TTC549 (cell line): Measurements from ENCODE around the gene GMPS.
"Not testable (repeated sequence)": the region's sequence is repeated elsewhere in the genome, so short reads cannot be mapped to it uniquely, and the experiment has no call there.

Experiments
- FAIRE-seq: peaks from 2 replicates; lab custom pipeline; 2012; peaks lifted over from hg19 to GRCh38; lab: Jason Lieb, UNC

The GMPS gene

DNA sequence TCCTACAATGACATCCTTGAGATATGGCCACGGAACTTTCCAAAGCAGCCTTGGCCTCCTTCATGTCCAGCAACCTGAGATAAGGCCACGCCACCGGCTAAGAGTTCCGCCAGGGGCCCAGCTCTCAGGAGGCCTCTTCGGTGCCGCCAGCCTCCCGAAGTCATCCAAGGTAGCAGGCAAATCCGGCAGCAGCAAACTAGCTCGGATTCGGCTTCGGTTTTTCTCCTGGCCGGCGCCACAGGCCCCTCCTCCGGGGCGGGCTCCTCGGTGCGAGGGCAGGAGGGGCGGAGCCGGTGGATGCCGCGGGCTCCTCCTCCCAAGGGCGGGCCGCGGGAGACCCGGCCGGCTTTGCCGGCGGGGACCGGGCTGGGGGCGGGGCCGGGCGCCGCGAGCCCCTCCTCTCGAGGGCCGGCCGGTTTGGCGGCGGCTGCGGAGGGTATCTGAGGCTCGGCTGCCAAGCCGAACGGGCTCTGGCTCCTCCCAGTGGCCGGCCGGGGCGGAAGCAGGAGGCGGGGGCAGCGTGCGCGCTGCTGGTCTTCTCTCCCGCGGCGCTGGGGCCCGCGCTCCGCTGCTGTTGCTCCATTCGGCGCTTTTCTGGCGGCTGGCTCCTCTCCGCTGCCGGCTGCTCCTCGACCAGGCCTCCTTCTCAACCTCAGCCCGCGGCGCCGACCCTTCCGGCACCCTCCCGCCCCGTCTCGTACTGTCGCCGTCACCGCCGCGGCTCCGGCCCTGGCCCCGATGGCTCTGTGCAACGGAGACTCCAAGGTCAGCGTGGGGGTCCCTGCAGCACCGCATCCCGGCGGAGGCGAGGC, at the start of gene GMPS:
GMPS (plus strand) TSS at position 518 of the 812 bp plus-strand sequence; CDS start at position 739, 221 bp downstream.
- no peak for FAIRE-seq

DNA sequence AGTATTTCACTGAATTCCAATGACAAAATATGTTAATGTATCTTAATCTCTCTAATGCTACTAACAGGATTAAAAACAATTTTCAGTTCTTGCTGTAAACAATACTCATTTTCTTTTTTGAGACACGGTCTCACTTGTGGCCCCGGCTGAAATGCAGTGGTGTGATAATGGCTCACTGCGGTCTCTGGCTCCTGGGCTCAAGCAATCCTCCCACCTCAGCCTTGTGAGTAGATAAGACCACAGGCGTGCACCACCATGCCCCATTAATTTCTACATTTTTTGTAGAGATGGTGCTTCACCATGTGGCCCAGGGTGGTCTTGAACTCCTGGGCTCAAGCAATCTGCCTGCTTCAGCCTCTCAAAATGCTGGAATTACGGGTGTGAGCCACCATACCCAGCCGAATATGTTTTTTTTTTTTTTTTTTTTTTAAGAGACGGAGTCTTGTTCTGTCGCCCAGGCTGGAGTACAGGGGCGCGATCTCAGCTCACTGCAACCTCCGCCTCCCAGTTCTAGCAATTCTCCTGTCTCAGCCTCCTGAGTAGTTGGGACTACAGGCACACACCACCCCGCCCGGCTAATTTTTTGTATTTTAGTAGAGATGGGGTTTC, 41.9 kb upstream of the GMPS start:
- FAIRE-seq, result not testable (repeated sequence)

DNA sequence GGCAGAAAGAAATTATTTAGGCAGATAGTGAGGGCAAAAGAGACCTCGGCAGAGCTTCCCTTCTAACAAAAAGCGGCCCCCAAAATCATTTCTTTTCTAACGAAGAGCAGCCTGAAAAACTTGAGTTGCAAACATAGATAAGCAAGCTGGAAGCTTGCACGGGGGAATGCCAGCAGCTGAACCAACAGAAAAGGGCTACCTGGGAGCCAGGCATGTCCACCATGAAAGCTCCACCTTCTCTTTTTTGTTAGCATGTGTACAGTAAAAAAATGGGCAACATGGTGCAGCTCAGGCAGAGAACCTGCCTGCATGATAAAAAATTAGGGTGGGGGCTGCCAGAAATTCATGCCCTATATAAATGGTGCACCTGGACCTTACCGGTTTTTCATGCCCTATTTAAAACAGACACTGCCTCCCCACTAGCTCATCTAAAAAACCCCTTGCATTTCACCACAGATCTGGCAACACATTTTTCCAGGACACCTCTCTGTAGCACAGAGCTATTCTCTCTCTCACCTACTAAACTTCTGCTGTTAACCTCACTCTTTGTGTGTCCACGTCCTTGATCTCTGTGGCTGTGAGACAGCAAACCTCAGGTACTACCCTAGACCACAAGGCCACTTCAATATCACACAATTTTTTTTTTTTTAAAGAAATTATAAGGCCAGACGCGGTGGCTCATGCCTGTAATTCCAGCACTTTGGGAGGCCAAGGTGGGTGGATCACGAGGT, 34.9 kb upstream of the GMPS start:
- no peak for FAIRE-seq

DNA sequence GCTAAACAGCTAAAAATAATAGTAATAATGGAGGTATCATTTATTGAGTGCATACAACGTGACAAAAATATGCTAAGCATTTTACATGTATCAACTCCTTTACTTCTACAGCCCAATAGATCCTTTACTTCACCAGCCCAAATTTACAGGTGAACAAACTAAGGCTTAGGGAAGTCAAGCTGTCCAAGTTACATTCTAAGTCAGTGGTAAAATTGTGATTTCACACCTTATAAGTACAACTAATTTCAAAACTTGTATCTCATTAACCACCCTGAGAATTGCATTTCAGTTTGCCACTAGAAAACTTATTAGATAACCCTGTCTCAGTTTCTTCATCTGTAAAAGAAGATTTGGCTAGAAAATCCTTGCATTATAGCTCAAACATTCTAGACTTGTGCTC, 26.9 kb upstream of the GMPS start:
- no peak for FAIRE-seq

DNA sequence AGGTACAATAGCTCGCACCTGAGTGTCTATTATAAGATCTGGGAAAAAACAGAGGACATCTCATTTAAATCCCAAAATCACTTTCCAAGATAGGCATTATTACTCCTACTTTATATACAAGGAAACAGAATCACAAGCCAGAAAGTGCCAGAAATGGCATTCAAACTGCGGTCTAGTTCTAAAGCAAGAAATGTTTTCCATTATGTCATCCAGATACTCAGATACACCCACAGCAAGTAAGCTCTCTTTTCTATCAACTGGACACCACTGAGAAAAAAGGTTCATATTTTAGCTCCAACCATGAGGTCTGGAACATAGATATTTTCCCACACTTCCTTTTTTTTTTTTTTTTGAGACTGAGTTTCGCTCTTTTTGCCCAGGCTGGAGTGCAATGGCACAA, 24.3 kb upstream of the GMPS start:
- no peak for FAIRE-seq

DNA sequence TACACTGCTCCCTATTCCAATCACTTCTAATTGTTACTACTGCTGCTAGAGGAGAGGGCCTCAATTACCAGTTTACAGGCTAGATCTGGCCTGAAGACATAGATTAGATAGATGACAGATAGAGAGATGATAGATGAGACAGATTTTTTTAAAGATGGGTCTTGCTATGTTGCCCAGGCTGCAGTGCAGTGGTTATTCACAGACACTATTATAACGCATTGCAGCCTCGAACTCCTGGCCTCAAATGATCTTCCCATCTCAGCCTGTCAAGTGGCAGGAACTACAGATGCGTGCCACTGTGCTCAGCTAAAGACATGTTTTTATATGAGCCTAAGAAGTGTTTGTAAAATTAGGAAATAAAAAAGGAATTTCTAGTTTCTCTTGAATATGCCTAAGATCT, 22.5 kb upstream of the GMPS start:
- no peak for FAIRE-seq

DNA sequence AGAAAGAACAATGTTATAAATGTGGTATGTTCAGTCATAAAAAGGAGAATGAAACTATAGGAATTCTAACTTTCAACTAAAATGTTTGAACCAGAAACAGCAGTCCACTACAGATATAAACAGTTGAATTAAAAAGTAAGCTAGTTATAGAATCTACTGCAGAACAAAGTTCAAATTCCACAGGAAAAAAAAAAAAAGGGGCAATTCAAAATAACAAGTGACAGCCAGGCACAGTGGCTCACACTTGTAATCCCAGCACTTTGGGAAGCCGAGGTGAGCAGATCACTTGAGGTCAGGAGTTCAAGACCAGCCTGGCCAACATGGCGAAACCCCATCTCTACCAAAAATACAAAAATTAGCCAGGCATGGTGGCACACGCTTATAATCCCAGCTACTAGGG, 21.0 kb upstream of the GMPS start:
- not testable (repeated sequence) for FAIRE-seq

DNA sequence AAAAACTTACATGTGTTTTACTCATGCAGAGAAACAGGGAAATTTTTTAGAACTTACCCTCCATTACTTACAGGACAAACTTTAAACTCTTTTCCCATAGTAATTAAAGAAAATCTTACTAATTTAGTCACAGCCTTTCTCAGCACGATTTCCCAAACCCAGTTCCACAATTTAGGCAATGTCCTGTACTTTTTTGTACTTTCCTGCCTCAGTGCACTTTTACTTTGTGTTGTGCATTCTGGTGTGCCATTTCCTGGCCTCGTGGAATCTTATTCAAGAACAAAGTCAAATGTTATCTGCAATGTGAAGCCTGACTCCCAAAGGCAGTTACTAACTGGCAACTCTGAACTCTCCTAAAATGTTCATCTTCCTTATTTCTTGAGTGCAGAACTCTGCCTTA, 18.1 kb upstream of the GMPS start:
- no peak for FAIRE-seq

DNA sequence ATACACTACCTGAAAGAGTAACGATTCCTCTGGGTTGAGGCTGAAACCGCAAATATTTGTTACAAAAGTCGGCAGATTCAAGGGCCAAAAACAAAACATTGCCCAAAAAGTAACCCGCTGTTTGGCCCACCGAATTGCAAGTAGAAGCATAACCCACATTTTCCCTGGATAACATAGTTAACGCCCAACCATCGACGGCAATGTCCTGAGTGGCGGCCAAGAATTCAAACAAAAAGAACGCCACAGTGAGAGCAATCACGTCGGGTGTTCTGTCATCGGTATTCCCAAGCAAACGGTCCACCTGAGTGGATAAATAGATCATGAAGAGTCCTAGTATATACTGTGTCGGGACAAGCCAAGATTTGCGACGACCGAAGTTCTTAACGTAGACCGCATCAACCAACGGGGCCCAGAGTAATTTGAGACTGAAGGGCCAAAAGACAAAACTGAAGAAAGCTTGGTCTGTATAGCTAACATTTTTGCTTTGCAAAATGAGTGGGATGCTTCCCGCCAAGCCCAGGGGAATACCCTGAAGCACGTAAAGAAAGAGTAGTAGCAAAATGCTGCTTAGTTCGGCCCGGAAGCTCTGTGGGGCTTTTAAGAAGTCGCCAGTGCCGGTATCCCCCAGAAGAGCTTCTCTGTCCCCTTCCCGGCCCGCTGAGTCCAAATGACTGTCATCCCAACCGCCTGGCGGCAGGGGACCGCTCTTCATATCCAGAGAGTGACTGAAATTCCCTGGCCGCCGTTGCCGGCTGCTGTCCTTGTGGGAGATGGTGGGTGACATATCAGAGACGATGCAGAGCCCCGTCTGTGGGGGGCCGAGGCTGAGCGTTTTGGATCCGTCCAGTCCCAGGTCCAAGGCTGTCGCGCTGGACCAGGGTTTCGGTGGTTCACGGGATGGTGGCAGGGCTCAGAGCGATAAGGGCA, 17.0 kb upstream of the GMPS start:
- no peak for FAIRE-seq

DNA sequence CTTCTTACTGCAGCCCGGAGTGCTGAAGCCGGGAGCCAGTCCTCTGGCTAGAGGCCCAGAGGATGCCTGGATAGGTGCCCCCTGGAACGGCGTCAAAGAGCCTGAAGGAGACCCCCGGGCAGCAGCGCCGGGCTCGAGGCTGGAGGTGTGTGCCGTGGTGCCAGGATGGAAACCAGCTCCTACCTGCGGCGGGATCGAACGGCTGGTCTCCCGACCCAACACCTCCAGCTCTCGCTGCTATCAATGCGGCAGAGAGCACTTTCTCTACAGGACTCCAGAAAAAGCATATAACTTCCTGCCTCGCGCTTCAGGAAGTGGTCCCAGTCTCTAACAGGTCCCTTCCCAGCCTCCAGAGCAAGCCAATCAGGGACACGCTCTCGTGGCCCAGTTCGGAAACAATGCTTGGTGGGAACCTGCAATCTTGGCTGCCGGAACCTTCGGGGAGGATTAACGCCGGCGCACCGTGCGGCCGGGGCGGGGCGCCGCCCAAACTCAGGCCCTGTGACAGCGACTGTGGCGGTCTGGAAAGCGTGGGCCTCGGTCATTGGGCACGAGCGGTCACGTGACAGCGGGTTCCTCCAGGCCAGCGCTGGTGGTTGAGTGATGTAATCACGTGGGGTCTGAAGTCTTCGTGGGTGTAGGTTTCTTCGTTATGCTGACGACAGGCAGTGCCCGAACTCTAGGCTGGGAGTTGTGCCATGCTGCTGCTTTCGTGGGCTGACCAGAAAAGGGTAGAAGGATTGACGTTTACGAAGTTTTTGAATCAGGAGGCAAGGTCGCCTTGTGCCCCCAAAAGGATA, 16.1 kb upstream of the GMPS start, which contains the start of gene SLC33A1:
SLC33A1 (minus strand) TSS at position 287 of the 800 bp plus-strand sequence. CDS start 430 bp downstream, outside the sequence.
- peak; percentile 90 for FAIRE-seq

DNA sequence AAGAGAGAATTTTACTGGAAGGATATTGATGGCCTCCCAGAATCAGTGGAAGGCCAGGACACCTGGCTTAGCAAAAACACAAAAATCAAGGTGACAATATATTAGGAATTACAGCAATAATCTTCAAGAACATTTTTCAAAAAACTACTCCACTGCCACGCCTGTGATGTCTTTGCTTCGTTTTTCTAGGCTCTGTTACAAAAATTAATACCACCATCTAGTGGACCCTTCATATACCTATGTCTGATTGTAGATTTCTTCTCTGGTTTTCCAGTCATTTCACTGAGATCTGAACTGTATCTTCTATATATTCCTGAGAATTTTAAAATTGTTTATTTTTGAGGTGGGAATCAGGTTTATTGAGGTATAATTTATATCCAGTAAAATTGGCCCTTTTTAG, 10.6 kb upstream of the GMPS start:
- FAIRE-seq, result peak; percentile 36

DNA sequence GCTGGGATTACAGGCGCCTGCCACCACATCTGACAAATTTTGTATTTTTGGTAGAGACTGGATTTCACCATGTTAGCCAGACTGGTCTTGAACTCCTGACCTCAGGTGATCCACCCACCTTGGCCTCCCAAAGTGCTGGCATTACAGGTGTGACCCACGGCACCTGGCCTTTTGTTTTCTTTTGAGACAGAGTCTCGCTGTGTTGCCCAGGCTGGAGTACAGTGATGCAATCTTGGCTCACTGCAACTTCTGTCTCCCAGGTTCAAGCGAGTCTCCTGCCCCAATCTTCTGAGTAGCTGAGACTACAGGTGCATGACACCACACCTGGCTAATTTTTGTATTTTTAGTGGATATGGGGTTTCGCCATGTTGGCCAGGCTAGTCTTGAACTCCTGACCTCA, 10.0 kb upstream of the GMPS start:
- not testable (repeated sequence) for FAIRE-seq

DNA sequence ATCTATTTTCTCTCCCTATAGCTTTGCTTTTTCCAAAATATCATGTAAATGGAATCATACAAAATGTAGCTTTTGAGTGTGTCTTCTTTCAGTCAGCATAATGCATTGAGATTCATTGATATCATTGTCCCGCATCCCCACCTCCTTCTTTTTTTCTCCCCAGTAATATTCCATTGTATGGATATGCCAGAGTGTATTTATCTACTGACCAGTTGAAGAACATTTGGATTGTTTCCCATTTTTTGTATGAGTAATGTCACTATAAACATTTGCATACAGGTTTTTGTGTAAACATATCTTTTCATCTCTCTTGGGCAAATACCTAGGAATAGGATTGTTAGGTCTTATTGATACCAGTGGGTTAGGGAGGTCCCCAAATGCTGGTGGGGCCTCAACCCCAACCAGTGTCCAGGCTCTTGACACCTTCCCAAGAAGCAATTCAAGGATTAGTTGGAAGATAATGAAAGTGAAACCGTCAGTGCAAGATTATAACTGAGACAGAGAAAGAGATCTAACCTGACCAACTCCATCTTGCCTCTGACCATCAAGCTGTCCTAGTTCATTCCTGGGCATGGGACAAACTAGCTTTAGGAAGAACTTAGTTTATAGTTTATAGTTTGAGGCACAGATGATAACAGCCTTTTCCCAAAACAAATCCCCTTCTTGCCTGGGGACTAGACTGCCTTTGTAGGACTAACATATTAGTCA, 8.8 kb upstream of the GMPS start:
- FAIRE-seq, result no peak

DNA sequence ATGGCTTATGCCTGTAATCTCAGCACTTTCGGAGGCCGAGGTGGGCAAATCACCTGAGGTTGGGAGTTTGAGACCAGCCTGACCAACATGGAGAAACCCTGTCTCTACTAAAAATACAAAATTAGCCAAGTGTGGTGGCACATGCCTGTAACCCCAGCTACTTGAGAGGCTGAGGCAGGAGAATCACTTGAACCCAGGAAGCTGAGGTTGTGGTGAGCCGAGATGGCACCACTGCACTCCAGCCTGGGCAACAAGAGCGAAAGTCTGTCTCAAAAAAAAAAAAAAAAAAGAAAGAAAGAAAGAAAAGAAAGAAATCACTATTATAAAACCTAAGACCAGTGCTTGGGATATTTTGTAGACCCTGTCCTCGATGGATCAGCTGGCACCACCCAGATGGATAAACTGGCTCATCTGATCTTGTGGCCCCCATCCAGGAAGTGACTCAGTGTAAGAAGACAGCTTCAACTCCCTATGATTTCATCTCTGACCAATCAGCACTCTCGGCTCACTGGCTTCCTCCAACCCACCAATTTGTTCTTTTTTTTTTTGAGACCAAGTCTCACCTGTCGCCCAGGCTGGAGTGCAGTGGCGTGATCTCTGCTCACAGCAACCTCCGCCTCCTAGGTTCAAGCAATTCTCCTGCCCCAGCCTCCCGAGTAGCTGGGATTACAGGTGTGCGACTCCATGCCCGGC, 8.0 kb upstream of the GMPS start:
- not testable (repeated sequence) for FAIRE-seq

DNA sequence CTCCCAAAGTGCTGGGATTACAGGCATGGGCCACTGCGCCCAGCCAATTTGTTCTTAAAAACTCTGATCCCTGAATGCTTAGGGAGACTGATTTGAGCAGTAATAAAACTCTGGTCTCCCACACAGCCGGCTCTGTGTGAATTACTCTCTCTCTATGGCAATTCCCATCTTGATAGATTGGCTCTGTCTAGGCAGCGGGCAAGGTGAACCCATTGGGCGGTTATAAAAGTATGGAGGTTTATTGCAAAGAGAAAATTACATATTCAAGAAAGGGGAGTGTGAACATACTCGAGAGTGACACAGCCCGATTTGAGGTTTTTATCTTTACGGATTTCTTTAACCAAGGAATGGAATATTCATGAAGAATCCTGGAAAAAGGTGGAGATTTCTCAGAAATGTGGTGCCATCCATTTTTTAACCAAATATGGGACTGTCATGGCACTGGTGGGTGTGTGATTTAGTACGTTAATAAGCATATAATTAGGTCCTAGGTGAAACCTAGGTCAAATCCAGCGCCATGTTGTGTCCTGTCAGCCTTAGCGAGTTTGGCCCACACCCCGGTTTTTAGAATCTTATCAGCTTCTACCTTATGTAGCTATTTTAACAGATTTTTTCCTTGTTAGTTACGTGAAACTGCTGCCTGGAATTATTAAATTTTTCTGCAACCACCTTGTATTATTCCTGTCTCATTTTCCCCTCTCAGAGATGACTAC, 7.2 kb upstream of the GMPS start:
- FAIRE-seq, result no peak

DNA sequence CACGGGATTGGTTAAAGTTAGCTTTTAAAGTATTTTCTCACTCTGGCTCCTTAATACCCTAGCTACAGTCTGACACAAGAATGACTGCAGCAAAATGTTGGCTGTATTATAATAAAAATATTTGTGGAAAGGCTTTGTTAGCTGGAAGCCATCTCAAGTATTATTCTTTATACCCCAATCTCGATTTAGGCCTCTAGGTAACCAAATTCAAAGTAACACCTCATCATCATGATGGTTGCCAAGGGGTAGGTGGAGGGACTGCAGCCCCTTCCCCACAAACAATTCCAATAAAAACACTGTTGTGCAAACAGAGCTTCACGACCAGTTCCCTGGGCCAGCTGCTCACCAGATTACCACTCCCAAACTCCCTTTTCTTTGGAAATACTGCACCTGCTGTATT, 759 bp upstream of the GMPS start:
- no peak for FAIRE-seq

DNA sequence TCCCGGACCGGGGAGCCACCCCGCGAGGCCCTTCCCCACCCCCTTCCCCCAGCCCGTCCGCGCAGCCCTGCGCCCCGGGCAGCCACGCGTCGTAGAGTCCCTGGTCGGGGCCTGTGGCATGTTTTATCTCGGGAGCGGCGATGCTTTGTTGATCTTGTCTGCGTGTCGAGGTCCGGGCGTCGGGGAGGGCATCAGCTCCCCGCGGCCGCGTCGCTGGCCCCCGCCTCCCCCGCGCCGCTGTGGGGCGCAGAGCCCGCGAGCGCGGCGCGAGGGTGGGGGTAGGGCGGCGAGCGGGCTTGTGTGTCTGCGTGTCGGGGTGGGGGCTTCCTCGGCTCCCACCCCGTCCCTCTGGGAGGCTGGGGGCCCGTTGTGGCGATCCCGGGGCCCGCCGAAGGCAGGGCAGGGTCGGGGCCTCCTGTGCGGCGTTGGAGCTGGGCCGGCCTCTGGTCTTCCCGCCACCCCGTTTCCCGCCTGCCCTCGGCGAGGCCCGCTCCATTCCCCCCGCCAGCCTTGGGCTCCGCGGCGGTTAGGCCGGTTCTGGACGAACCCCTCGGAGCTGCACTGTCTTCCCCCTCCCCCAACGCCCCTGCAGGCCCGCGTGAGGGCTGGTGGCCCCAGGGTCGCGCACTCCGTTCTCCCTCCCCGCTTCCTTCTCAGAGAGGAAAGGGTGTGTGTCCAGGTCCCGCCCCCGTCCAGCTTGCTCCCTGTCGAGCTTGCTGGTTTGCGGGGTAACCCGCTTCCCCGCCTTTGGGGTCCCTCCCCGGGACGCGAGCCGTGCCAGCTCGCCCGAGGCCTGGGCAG, 695 bp downstream of the GMPS start:
- no peak for FAIRE-seq

DNA sequence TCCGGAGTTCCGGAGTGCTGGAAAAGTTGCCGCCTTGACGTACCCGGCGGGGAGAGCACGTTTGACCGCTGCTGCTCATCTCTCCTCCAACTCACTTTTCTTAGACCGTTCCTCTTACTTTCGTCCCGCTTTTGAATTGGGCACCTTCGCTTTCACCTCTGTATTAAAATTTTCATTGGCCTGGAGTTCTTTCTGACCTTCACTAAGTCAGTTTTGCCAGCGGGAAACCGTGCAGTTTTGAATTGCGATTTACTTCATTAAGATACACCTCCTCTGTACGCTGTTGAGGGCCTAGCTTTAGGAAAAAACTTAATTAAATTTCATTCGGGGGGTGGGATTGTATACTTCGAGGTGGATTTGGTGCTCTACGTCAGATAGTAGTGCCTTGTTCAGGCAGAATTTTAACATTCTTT, 1.3 kb downstream of the GMPS start:
- FAIRE-seq, result no peak
